Right lobe of liver (tissue), 6 donors: ENCODE measurements around the gene POU3F1. TPM values are rescaled to one million over a fixed set of nuclear protein-coding genes. Genes with fewer than 3 reads are reported as not detected.
A peak's percentile ranks its signal among the peaks of the same experiment; 100 is the strongest.

Experiments used
- ATAC-seq, 4 donors: fragments of 200-7000 bp; cut with Tn5 transposase; one replicate each; pipeline ENCODE4 v1.9.1; 2020; ENCODE audit warnings: mild to moderate bottlenecking in 4 of 4, moderate library complexity in 4 of 4
- DNase-seq, 3 donors: peaks; one replicate each; pipeline ENCODE4 v3.0.0-alpha.2; 2020
- H3K27ac ChIP-seq, 3 donors: fragments of 200-600 bp; one replicate each; pipeline ENCODE4 v1.8.0; 2022
- H3K27me3 ChIP-seq, 2 donors: fragments of 200-600 bp; one replicate each; pipeline ENCODE4 v1.8.0; 2022
- H3K36me3 ChIP-seq, 4 donors: fragments of 200-600 bp; sonication (generic) in 1 of 4; one replicate each; pipeline versions ENCODE4 v1.5.1 to v1.8.0; 2017 to 2022; ENCODE audit warnings: control low read depth in 1 of 4
- H3K4me1 ChIP-seq, 4 donors: fragments of 200-600 bp; sonication (generic) in 1 of 4; one replicate each; pipeline versions ENCODE4 v1.5.1 to v1.8.0; 2017 to 2022; ENCODE audit warnings: control low read depth in 1 of 4
- H3K4me3 ChIP-seq, 3 donors: fragments of 200-600 bp; one replicate each; pipeline ENCODE4 v1.8.0; 2022
- H3K9me3 ChIP-seq, 4 donors: fragments of 200-600 bp; sonication (generic) in 1 of 4; one replicate each; pipeline versions ENCODE4 v1.5.1 to v1.8.0; 2017 to 2022; ENCODE audit warnings: control low read depth in 1 of 4
- POLR2A ChIP-seq: fragments of 450-650 bp; IDR thresholded peaks from one replicate; pipeline ENCODE4 v1.6.1; 2017; ENCODE audit warnings: antibody characterized with exemption, mild to moderate bottlenecking
- WGBS: methylation state at CpG from one replicate; pipeline ENCODE4 v1.1.6; 2018; ENCODE audit warnings: low coverage, low lambda C conversion rate; ENCODE audit not compliant: insufficient coverage; ENCODE audit errors: missing lambda C conversion rate; 5-methylcytosine and 5-hydroxymethylcytosine counted together
- intact Hi-C, 2 donors: fragments of 100-400 bp; cut with DNase I; formaldehyde crosslinking; loops; one replicate each; pipeline versions ENCODE4 v1.11.2 to v1.14.1; 2022
- long read RNA-seq: library from polyadenylated mRNA; unstranded; transcript quantifications from one replicate; pipeline ENCODE4 v2.0.0, GENCODE V29; 2019
- total RNA-seq, 6 experiments: library from RNA; depleted of rRNA in 2 of 6; stranded (reverse); fragments of >200 nt in 2 of 6; fragmentation: NEBNext Ultra II Directional in 3 of 6; extraction: Animal tissue kit (Norgen Biotek cat#: 25700) in 3 of 6; gene quantifications; one replicate each; pipeline versions ENCODE4 v1.1.0 to v1.2.4, GENCODE V29; 2016 to 2023
- TF ChIP-seq, protein P1 (sequence below), 4 donors: fragments of 200-600 bp in 3 of 4; fragments of 450-650 bp in 1 of 4; IDR thresholded peaks; one replicate each; pipeline versions ENCODE4 v1.5.1 to v1.8.0; 2016 to 2022; ENCODE audit warnings: antibody characterized with exemption in 4 of 4, mild to moderate bottlenecking in 2 of 4
- donor health status: DM: no; HTN: yes; CAD: no.
- donor health status: DM: no; HTN: no; CAD: no.
- donor health status: DM: no; HTN: no; CAD: no.
- donor health status: DM: no; HTN: yes; CAD: no.
- donor health status: DM: no; HTN: yes; CAD: no.

The POU3F1 gene
- total RNA-seq, result under 1 TPM in 1 of 6 experiments, not detected in 5; 0.09 TPM
- long read RNA-seq, result 0 reads

DNA sequence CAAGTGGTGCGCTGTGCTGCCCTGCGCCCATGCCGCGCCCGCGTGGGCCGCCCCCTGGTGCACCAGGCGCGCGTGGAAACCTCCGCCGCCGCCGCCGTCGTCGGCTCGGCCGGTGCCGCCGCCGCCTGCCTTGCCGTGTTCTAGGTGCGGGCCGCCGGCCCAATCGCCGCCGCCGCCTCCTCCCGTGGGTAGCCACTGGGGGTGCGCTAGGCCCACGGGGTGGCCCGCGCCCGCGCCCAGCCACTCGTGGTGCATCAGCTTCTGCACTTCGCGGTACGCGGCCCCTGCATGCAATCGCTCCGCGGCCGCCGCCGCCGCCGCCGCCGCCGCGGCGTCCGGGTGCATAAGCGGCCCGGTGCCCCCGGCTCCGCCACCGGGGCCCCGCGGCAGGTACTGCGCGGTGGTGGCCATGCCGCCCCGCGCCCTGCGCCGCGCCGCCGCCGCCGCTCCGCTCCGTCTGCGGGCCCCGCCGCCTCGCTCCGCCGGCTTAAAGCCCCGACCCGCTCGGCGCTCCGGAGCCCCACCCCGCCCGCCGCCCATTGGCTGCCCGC, at the start of gene POU3F1:
Gene POU3F1, minus strand, starts transcription at position 461 of the 551 bp plus-strand sequence. Its CDS starts 50 bp downstream, at position 411.
- H3K27me3 ChIP-seq, result peaks cover 10 to 17% of the 10 kb centered on the region in 2 donors
- no peaks in the 10 kb centered on the region for H3K9me3 ChIP-seq
- no CpG with 5 or more reads among the region's 92 CpGs for WGBS
- peaks cover 0 to 7% (median 3%) of the 10 kb centered on the region in 4 donors for H3K4me1 ChIP-seq
- TF ChIP-seq POLR2A, result no peak
- TF ChIP-seq, protein P1, sequence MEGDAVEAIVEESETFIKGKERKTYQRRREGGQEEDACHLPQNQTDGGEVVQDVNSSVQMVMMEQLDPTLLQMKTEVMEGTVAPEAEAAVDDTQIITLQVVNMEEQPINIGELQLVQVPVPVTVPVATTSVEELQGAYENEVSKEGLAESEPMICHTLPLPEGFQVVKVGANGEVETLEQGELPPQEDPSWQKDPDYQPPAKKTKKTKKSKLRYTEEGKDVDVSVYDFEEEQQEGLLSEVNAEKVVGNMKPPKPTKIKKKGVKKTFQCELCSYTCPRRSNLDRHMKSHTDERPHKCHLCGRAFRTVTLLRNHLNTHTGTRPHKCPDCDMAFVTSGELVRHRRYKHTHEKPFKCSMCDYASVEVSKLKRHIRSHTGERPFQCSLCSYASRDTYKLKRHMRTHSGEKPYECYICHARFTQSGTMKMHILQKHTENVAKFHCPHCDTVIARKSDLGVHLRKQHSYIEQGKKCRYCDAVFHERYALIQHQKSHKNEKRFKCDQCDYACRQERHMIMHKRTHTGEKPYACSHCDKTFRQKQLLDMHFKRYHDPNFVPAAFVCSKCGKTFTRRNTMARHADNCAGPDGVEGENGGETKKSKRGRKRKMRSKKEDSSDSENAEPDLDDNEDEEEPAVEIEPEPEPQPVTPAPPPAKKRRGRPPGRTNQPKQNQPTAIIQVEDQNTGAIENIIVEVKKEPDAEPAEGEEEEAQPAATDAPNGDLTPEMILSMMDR (IDR thresholded peaks at IDR 0.05), result no peak
- no peak within 1 kb of the TSS for H3K27ac ChIP-seq
- peak within 1 kb of the TSS; percentile 32 to 54 (median 49) for H3K4me3 ChIP-seq
- no peak for ATAC-seq
- intact Hi-C loops, result loop anchor here in 1 of 2 donors (10.0 kb wide), 1 partner anchor 98 kb away; no protein-coding TSS in a partner anchor
- H3K36me3 ChIP-seq, result no peaks in the 10 kb centered on the region
- no peak for DNase-seq

DNA sequence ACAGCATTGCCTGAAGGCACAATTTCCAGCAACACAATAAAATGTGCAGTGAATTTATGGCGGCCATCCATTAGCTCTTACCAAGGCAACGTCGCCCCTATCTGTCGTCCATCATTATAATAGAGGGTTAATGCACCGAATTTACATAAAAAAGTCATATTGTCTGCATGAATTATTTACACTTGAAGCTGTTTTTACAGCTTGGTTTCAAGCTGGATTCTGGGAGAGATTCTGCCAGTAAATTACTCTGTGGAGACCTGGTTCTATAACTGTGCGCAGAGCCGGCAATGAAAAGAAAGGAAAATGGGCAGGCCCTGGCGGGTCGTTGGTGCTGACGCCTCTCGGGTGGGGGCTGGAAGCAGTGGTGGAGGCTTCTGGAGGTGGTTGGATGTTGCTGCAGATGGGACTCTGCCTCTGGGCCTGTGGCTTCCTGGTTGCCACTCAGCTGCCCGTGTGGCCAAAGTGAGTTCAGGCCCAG, 48.9 kb upstream of the POU3F1 start:
- H3K4me1 ChIP-seq, result no peaks in the 10 kb centered on the region
- intact Hi-C loops, result no loop called here
- no peak for DNase-seq
- H3K9me3 ChIP-seq, result no peaks in the 10 kb centered on the region
- no peak for ATAC-seq
- H3K4me3 ChIP-seq, result no peak overlapping the region
- WGBS, result 79% methylated on average over 9 of the region's 12 CpGs
- H3K27ac ChIP-seq, result no peak overlapping the region
- H3K36me3 ChIP-seq, result no peaks in the 10 kb centered on the region
- TF ChIP-seq POLR2A, result no peak
- TF ChIP-seq, protein P1 (IDR thresholded peaks at IDR 0.05), result no peak
- H3K27me3 ChIP-seq, result no peaks in the 10 kb centered on the region

DNA sequence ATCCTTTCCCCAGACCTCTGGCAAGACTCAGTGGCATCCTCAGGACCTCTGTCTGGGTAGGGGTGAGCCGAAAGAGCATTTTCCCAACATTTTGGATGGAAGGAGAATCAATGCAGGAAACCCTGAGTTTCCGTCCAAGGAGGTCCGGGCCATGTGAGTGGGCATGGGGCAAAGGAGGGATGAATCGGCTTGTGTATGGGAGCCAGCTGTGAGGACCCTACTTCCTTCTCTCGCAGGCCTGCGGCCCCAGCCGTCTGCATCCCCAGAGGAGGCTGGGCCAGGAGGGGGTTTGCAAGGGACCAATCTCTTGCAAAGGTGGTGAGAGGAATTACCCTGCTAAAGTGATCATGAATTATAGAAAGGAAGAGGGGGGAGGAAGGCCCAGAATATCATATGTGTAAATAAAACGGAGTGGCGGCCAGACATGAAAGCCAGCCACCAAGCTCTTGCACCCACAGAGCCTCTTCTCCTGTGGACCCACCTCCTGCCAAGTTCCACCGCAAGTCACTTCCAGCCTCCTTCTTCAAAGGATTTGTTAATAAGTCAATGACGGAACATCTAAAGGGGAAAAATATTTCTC, 48.2 kb upstream of the POU3F1 start:
- no peak for ATAC-seq
- Histone ChIP-seq H3K9me3 (no peaks in the 10 kb centered on the region), H3K27ac (no peak overlapping the region), H3K4me1 (no peaks in the 10 kb centered on the region), H3K36me3 (no peaks in the 10 kb centered on the region), H3K4me3 (no peak overlapping the region), H3K27me3 (no peaks in the 10 kb centered on the region)
- 67% methylated on average over 11 of the region's 11 CpGs for WGBS
- no peak for TF ChIP-seq POLR2A
- TF ChIP-seq, protein P1 (IDR thresholded peaks at IDR 0.05), result no peak
- intact Hi-C loops, result no loop called here
- no peak for DNase-seq

DNA sequence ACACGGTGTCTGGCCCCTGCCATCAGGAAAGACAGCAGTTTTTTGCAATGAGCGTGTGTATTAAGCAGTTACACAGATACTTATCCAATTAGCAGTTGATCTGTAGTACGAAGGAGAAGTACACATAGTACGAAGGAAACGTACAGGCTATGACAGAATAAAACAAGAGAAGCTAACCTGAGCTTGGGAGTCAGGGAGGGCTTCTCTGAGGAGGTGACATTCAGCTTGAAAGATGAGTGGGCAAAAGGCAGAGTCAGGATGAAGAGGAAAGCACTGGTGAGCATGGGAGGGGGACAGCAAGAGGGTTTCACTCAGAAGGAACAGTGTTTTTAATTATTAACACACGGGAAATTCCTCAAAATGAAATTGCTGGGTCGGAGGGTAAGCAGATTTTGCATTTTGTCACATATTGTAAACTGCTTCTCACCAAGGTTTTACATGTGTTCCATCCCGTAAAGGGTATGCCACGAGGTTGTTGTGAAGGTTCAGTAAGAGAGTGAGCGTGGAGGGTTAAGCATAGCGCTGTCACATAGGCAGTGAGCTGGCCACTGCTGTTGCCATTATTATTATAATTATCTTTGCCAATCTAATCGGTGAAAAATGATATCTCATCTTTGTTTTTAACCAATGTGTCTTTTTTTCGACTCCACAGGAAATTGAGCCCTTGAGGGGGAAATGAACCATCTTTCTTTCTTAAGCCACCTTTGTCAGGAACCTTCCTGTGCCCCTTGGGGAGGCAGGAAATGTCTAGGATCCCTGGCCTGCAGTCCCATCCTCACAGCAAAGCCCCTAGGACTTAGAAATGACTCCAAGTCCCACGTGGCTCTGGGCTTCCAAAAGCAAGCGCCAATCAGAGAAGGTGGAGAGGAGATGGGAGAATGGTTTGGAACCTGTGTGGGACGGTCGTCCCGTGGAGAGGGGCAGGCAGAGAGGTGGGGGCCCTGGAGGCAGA, 47.3 kb upstream of the POU3F1 start:
- H3K9me3 ChIP-seq, result no peaks in the 10 kb centered on the region
- intact Hi-C loops, result no loop called here
- no peaks in the 10 kb centered on the region for H3K27me3 ChIP-seq
- no peaks in the 10 kb centered on the region for H3K4me1 ChIP-seq
- DNase-seq, result no peak
- no peaks in the 10 kb centered on the region for H3K36me3 ChIP-seq
- TF ChIP-seq, protein P1 (IDR thresholded peaks at IDR 0.05), result no peak
- no peak for TF ChIP-seq POLR2A
- WGBS, result 51% methylated on average over 18 of the region's 18 CpGs
- H3K27ac ChIP-seq, result no peak overlapping the region
- H3K4me3 ChIP-seq, result no peak overlapping the region
- no peak for ATAC-seq
